H9 (cell line): Measurements from ENCODE around the gene OR2AT4. TPM values are rescaled to one million over a fixed set of nuclear protein-coding genes. Genes with fewer than 3 reads are reported as not detected.
"Not testable (repeated sequence)": the region's sequence is repeated elsewhere in the genome, so short reads cannot be mapped to it uniquely, and the experiment has no call there.

Experiments used
- DNase-seq: peaks from one replicate; pipeline ENCODE4 v3.0.0-alpha.2; 2017
- H2AFZ ChIP-seq: one replicate; pipeline ENCODE4 v1.6.1; 2013; ENCODE audit warnings: mild to moderate bottlenecking, low read length, control low read depth, moderate library complexity
- H2AK5ac ChIP-seq: 2 replicates; pipeline ENCODE4 v1.6.1; 2013; ENCODE audit warnings: low read length, control low read depth, mixed read lengths; ENCODE audit not compliant: insufficient read length
- H2BK120ac ChIP-seq: one replicate; pipeline ENCODE4 v1.6.1; 2013; ENCODE audit warnings: low read depth, mild to moderate bottlenecking, low read length, control low read depth, inconsistent platforms; ENCODE audit not compliant: poor library complexity, severe bottlenecking
- H2BK12ac ChIP-seq: 2 replicates; pipeline ENCODE4 v1.6.1; 2013; ENCODE audit warnings: low read length, control low read depth, mixed read lengths, low read depth; ENCODE audit not compliant: insufficient read length
- H2BK15ac ChIP-seq: 2 replicates; pipeline ENCODE4 v1.6.1; 2013; ENCODE audit warnings: low read depth, low read length, control low read depth
- H2BK20ac ChIP-seq: one replicate; pipeline ENCODE4 v1.6.1; 2013; ENCODE audit warnings: low read depth, mild to moderate bottlenecking, low read length, control low read depth, inconsistent platforms; ENCODE audit not compliant: poor library complexity, severe bottlenecking
- H2BK5ac ChIP-seq: 2 replicates; pipeline ENCODE4 v1.6.1; 2013; ENCODE audit warnings: low read length, control low read depth, mixed read lengths; ENCODE audit not compliant: insufficient read length
- H3K14ac ChIP-seq: 2 replicates; pipeline ENCODE4 v1.6.1; 2013; ENCODE audit warnings: low read length, control low read depth; ENCODE audit not compliant: insufficient read depth
- H3K18ac ChIP-seq: 2 replicates; pipeline ENCODE4 v1.6.1; 2013; ENCODE audit warnings: low read depth, mild to moderate bottlenecking, mixed read lengths, low read length, control low read depth; ENCODE audit not compliant: insufficient read length
- H3K23ac ChIP-seq: 2 replicates; pipeline ENCODE4 v1.6.1; 2013; ENCODE audit warnings: low read length, control low read depth, mixed read lengths, low read depth; ENCODE audit not compliant: insufficient read length
- H3K23me2 ChIP-seq: 2 replicates; pipeline ENCODE4 v1.6.1; 2013; ENCODE audit warnings: low read depth, mild to moderate bottlenecking, mixed read lengths, low read length, control low read depth; ENCODE audit not compliant: insufficient read length, poor library complexity, severe bottlenecking
- H3K27ac ChIP-seq: 2 replicates; pipeline ENCODE4 v1.5.1; 2013; ENCODE audit warnings: low read length, control low read depth, mixed read lengths, low read depth; ENCODE audit not compliant: insufficient read length
- H3K27me3 ChIP-seq: 2 replicates; pipeline ENCODE4 v1.6.1; 2013; ENCODE audit warnings: low read length, control low read depth, inconsistent platforms; ENCODE audit not compliant: insufficient read depth
- H3K4ac ChIP-seq: 2 replicates; pipeline ENCODE4 v1.6.1; 2013; ENCODE audit warnings: low read depth, mild to moderate bottlenecking, control low read depth, inconsistent platforms, low read length, moderate library complexity
- H3K4me1 ChIP-seq: 2 replicates; pipeline ENCODE4 v1.6.1; 2013; ENCODE audit warnings: low read length, control low read depth, inconsistent platforms; ENCODE audit not compliant: insufficient read depth
- H3K4me2 ChIP-seq: 2 replicates; pipeline ENCODE4 v1.6.1; 2013; ENCODE audit warnings: low read length, control low read depth, mixed read lengths; ENCODE audit not compliant: insufficient read length, insufficient read depth
- H3K56ac ChIP-seq: 2 replicates; pipeline ENCODE4 v1.6.1; 2013; ENCODE audit warnings: low read depth, mild to moderate bottlenecking, mixed read lengths, low read length, control low read depth; ENCODE audit not compliant: insufficient read length
- H3K79me1 ChIP-seq: 2 replicates; pipeline ENCODE4 v1.6.1; 2013; ENCODE audit warnings: low read depth, mild to moderate bottlenecking, moderate library complexity, low read length, control low read depth, inconsistent platforms; ENCODE audit not compliant: insufficient read depth, poor library complexity, severe bottlenecking
- H3K79me2 ChIP-seq: 2 replicates; pipeline ENCODE4 v1.6.1; 2013; ENCODE audit warnings: low read length, control low read depth, inconsistent platforms; ENCODE audit not compliant: insufficient read depth
- H3K9ac ChIP-seq: 2 replicates; pipeline ENCODE4 v1.6.1; 2013; ENCODE audit warnings: low read length, control low read depth, mixed read lengths; ENCODE audit not compliant: insufficient read length; ENCODE audit errors: extremely low read depth
- H3K9me3 ChIP-seq: one replicate; pipeline ENCODE4 v1.6.1; 2013; ENCODE audit warnings: low read depth, low read length, inconsistent platforms; ENCODE audit not compliant: control insufficient read depth
- H3T11ph ChIP-seq: one replicate; pipeline ENCODE4 v1.6.1; 2013; ENCODE audit warnings: mild to moderate bottlenecking, low read length, control low read depth, inconsistent platforms
- H4K20me1 ChIP-seq: one replicate; pipeline ENCODE4 v1.6.1; 2013; ENCODE audit not compliant: control insufficient read depth, insufficient read length, insufficient read depth
- H4K5ac ChIP-seq: 2 replicates; pipeline ENCODE4 v1.6.1; 2013; ENCODE audit warnings: low read depth, mild to moderate bottlenecking, mixed read lengths, low read length, control low read depth; ENCODE audit not compliant: insufficient read length
- H4K8ac ChIP-seq: replicated peaks from 2 replicates; pipeline ENCODE4 v1.6.1; 2013; ENCODE audit warnings: low read length, control low read depth, mixed read lengths, low read depth; ENCODE audit not compliant: insufficient read length
- H4K91ac ChIP-seq: 2 replicates; pipeline ENCODE4 v1.6.1; 2013; ENCODE audit warnings: low read depth, mild to moderate bottlenecking, moderate library complexity, mixed read lengths, low read length, control low read depth; ENCODE audit not compliant: insufficient read length
- H3K27ac Mint-ChIP-seq, 3 experiments: 2 replicates in 2 of 3; 3 replicates in 1 of 3; pipeline ENCODE4 v1.8.0; 2020 to 2021; ENCODE audit warnings: mixed read lengths in 3 of 3, mild to moderate bottlenecking in 1 of 3, moderate library complexity in 1 of 3
- H3K27me3 Mint-ChIP-seq: 2 replicates; pipeline ENCODE4 v1.8.0; 2021; ENCODE audit warnings: low read depth, mild to moderate bottlenecking, moderate library complexity, mixed read lengths
- H3K36me3 Mint-ChIP-seq, 3 experiments: 2 replicates in 2 of 3; 3 replicates in 1 of 3; pipeline ENCODE4 v1.8.0; 2020 to 2021; ENCODE audit warnings: low read depth in 3 of 3, mixed read lengths in 3 of 3; ENCODE audit not compliant: insufficient read depth in 1 of 3
- H3K4me1 Mint-ChIP-seq, 2 experiments: 2 replicates each; pipeline ENCODE4 v1.8.0; 2020; ENCODE audit warnings: mixed read lengths in 2 of 2
- H3K4me3 Mint-ChIP-seq, 2 experiments: 2 replicates in 1 of 2; 3 replicates in 1 of 2; pipeline ENCODE4 v1.8.0; 2020 to 2021; ENCODE audit warnings: mild to moderate bottlenecking in 2 of 2, mixed read lengths in 2 of 2, moderate library complexity in 1 of 2
- H3K9me3 Mint-ChIP-seq, 2 experiments: 2 replicates in 1 of 2; 3 replicates in 1 of 2; pipeline ENCODE4 v1.8.0; 2020; ENCODE audit warnings: mild to moderate bottlenecking in 2 of 2, mixed read lengths in 2 of 2, moderate library complexity in 1 of 2
- WGBS: extraction: QIAGEN DNeasy Blood & Tissue Kit; methylation state at CpG from one replicate; pipeline ENCODE4 v1.1.7; 2013; ENCODE audit warnings: missing lambda C conversion rate, low lambda C conversion rate, mixed read lengths; ENCODE audit not compliant: insufficient read length; ENCODE audit errors: extremely low coverage; 5-methylcytosine and 5-hydroxymethylcytosine counted together
- total RNA-seq: library from RNA; stranded (reverse); gene quantifications from 2 replicates; pipeline ENCODE4 v1.2.1, GENCODE V29; 2021

The OR2AT4 gene
- total RNA-seq, 1 experiment from 2014 or later = not detected

- not testable (repeated sequence) for H3K4me2 ChIP-seq, H2BK15ac ChIP-seq, H4K8ac ChIP-seq, H2BK120ac ChIP-seq, H2AFZ ChIP-seq, H3K9ac ChIP-seq, H3K27ac Mint-ChIP-seq, H2BK20ac ChIP-seq, H3K4me1 ChIP-seq, H4K91ac ChIP-seq, H2BK5ac ChIP-seq, H3K27ac ChIP-seq, H3K36me3 Mint-ChIP-seq, H3K9me3 ChIP-seq, DNase-seq, H3K27me3 ChIP-seq, H4K20me1 ChIP-seq, H2BK12ac ChIP-seq, H3K23me2 ChIP-seq, H3K14ac ChIP-seq, H3K4ac ChIP-seq, H3K79me1 ChIP-seq, H2AK5ac ChIP-seq, H3K79me2 ChIP-seq, H4K5ac ChIP-seq, H3K23ac ChIP-seq, H3K4me3 Mint-ChIP-seq, H3K56ac ChIP-seq, H3T11ph ChIP-seq, H3K18ac ChIP-seq
- Mint-ChIP-seq H3K4me1 (peaks cover 9 to 12% of the 10 kb centered on the region in 2 experiments), H3K9me3 (peaks cover 10 to 11% of the 10 kb centered on the region in 2 experiments; a peak in 3 of 5 replicates), H3K27me3 (peaks cover 14% of the 10 kb centered on the region)
- no CpG with 5 or more reads among the region's 21 CpGs for WGBS
Observed at GRCh38 chr11:75098181-75098580, 1.5 kb upstream of the OR2AT4 start.
